ENCODE data around the gene ADSS2. TPM values are rescaled to one million over a fixed set of nuclear protein-coding genes. Genes with fewer than 3 reads are reported as not detected.
A peak's percentile ranks its signal among the peaks of the same experiment; 100 is the strongest.

ADSS2 gene
- total RNA-seq, 1 donor from 2014 or later, result 181 TPM

DNA sequence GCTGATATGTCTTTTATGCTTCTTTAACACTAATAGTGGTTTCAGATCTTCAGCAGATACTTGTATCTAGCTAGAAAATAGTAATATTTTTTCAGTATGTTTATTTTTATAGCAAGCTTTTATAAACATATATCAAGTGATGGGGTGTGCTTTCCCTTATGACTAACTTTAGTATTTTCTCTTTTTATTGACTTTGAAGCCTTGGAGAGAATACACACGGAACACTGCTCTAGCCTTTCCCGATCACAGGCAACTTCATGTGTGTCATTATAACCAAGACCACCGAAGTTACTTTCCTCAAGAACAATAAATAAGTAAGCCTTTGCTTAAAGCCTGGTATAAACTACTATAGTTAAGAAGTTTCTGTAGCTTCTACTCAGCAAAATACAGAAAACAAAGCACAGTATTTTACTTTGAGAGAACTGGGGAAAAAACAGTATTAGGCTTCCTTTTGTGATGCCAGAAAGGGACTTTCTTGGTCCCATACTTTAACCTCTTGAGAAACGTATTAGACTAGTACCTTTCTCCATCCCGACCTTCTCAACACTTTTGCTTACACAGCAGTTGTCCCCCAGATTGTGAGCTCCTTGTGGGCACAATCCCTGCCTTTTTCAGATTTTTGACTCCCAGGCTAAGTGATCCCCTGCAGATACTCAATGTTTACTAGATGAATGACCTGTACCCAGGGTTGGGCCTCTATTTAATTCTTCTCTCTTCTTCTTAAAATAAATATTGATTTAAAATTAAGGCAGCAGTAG lies 3.3 kb downstream of the ADSS2 start:
- no peaks in the 10 kb centered on the region for H3K27me3 ChIP-seq
- H2AFZ ChIP-seq (replicated peaks), result no peak overlapping the region
- H4K20me1 ChIP-seq (ENCODE audit: low read depth), result peaks cover 42% of the 10 kb centered on the region
- Mint-ChIP-seq H3K4me1 (peaks cover 48% of the 10 kb centered on the region), H3K36me3 (peaks cover 9% of the 10 kb centered on the region), H3K27ac (no peak overlapping the region), H3K9me3 (peaks cover 2% of the 10 kb centered on the region), H3K27me3 (ENCODE audit: insufficient read depth, low read depth) (no peaks in the 10 kb centered on the region), H3K4me3 (no peak overlapping the region)
- peak overlapping the region; percentile 43 for H3K27ac ChIP-seq
- peak overlapping the region; percentile 81 for H3K4me3 ChIP-seq
- TF ChIP-seq, protein P1, sequence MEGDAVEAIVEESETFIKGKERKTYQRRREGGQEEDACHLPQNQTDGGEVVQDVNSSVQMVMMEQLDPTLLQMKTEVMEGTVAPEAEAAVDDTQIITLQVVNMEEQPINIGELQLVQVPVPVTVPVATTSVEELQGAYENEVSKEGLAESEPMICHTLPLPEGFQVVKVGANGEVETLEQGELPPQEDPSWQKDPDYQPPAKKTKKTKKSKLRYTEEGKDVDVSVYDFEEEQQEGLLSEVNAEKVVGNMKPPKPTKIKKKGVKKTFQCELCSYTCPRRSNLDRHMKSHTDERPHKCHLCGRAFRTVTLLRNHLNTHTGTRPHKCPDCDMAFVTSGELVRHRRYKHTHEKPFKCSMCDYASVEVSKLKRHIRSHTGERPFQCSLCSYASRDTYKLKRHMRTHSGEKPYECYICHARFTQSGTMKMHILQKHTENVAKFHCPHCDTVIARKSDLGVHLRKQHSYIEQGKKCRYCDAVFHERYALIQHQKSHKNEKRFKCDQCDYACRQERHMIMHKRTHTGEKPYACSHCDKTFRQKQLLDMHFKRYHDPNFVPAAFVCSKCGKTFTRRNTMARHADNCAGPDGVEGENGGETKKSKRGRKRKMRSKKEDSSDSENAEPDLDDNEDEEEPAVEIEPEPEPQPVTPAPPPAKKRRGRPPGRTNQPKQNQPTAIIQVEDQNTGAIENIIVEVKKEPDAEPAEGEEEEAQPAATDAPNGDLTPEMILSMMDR (IDR thresholded peaks at IDR 0.05), result no peak
- TF ChIP-seq EZH2phosphoT487 (IDR thresholded peaks at IDR 0.05), result no peak
- TF ChIP-seq EZH2 (IDR thresholded peaks at IDR 0.05), result no peak
- DNase-seq (ENCODE audit: low spot score), result no peak
- peaks cover 29% of the 10 kb centered on the region for H3F3A ChIP-seq (ENCODE audit: low read depth)
- peak overlapping the region; percentile 89 for H3K4me2 ChIP-seq
- H3K9me3 ChIP-seq (ENCODE audit: low read depth), result no peaks in the 10 kb centered on the region
- peaks cover 68% of the 10 kb centered on the region for H3K4me1 ChIP-seq
- peaks cover 79% of the 10 kb centered on the region for H3K79me2 ChIP-seq (ENCODE audit: low read depth)
- no peaks in the 10 kb centered on the region for H3K36me3 ChIP-seq
- peak overlapping the region; percentile 22 for H3K9ac ChIP-seq

DNA sequence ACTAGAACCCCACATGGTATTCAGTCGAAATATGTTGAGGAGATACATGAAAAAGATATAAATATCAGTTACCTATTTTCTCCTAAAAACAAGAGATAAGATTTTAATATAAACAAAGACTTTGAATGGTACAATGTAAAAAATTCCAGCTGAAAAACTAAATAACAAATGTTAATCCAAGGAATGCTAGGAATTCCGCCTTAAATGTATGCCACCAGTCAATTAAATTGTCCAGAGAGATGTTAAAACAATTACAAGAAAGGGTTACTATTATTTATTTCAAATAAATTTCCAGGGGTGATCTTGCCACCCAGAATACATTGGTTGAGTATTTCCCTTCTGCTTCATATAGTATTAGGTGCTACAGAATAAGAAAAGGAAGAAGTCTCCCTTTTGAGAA lies 4.2 kb downstream of the ADSS2 start:
- H3K4me1 Mint-ChIP-seq, result peaks cover 48% of the 10 kb centered on the region
- TF ChIP-seq EZH2phosphoT487 (IDR thresholded peaks at IDR 0.05) (no peak), EZH2 (IDR thresholded peaks at IDR 0.05) (no peak)
- TF ChIP-seq, protein P1 (IDR thresholded peaks at IDR 0.05), result no peak
- H3K27ac Mint-ChIP-seq, result no peak overlapping the region

GRCh38 chr1:244447024-244447423 lies 4.7 kb downstream of the ADSS2 start:
- Histone ChIP-seq H2AFZ (replicated peaks) (no peak overlapping the region), H3K4me1 (peaks cover 63% of the 10 kb centered on the region), H3K27me3 (no peaks in the 10 kb centered on the region), H3K27ac (no peak overlapping the region), H4K20me1 (ENCODE audit: low read depth) (peaks cover 42% of the 10 kb centered on the region), H3K79me2 (ENCODE audit: low read depth) (peaks cover 93% of the 10 kb centered on the region), H3K9me3 (ENCODE audit: low read depth) (no peaks in the 10 kb centered on the region), H3K9ac (no peak overlapping the region), H3F3A (ENCODE audit: low read depth) (peaks cover 26% of the 10 kb centered on the region), H3K4me2 (peak overlapping the region; percentile 89), H3K36me3 (no peaks in the 10 kb centered on the region), H3K4me3 (peak overlapping the region; percentile 1)
- Mint-ChIP-seq H3K4me1 (peaks cover 45% of the 10 kb centered on the region), H3K4me3 (no peak overlapping the region), H3K36me3 (peaks cover 9% of the 10 kb centered on the region), H3K9me3 (peaks cover 2% of the 10 kb centered on the region), H3K27ac (no peak overlapping the region), H3K27me3 (ENCODE audit: insufficient read depth, low read depth) (no peaks in the 10 kb centered on the region)
- DNase-seq (ENCODE audit: low spot score), result no peak
- TF ChIP-seq EZH2phosphoT487 (IDR thresholded peaks at IDR 0.05) (no peak), EZH2 (IDR thresholded peaks at IDR 0.05) (no peak)
- TF ChIP-seq, protein P1 (IDR thresholded peaks at IDR 0.05), result no peak

More for the DNA sequence above, 4.2 kb downstream of the ADSS2 start:
- Histone ChIP-seq H3K79me2 (ENCODE audit: low read depth) (peaks cover 88% of the 10 kb centered on the region), H4K20me1 (ENCODE audit: low read depth) (peaks cover 42% of the 10 kb centered on the region), H3K9ac (no peak overlapping the region), H3K4me1 (peaks cover 66% of the 10 kb centered on the region), H3K27ac (no peak overlapping the region), H2AFZ (replicated peaks) (no peak overlapping the region), H3K4me2 (peak overlapping the region; percentile 89), H3F3A (ENCODE audit: low read depth) (peaks cover 29% of the 10 kb centered on the region), H3K4me3 (peak overlapping the region; percentile 81), H3K27me3 (no peaks in the 10 kb centered on the region), H3K9me3 (ENCODE audit: low read depth) (no peaks in the 10 kb centered on the region), H3K36me3 (no peaks in the 10 kb centered on the region)
- Mint-ChIP-seq H3K27me3 (ENCODE audit: insufficient read depth, low read depth) (no peaks in the 10 kb centered on the region), H3K9me3 (peaks cover 2% of the 10 kb centered on the region), H3K4me3 (no peak overlapping the region), H3K36me3 (peaks cover 9% of the 10 kb centered on the region)
- DNase-seq (ENCODE audit: low spot score), result no peak

All from neural progenitor cell (in vitro differentiated cells).